ENCODE data around the gene DOCK3.
"Not testable (repeated sequence)": the region's sequence is repeated elsewhere in the genome, so short reads cannot be mapped to it uniquely, and the experiment has no call there.

Gene DOCK3

GRCh38 chr3:50792568-50792967 is 117.8 kb downstream of the DOCK3 start:
- Histone ChIP-seq H3K9me3 (ENCODE audit: control insufficient read depth, insufficient read depth, low read length) (no peaks in the 10 kb centered on the region), H3K27me3 (ENCODE audit: control insufficient read depth, low read length) (no peaks in the 10 kb centered on the region), H3K4me3 (ENCODE audit: low read length) (no peak overlapping the region), H4K20me1 (ENCODE audit: control insufficient read depth, insufficient read depth, low read depth, low read length) (no peaks in the 10 kb centered on the region), H3K4me1 (ENCODE audit: control insufficient read depth, low read length) (no peaks in the 10 kb centered on the region), H3K36me3 (ENCODE audit: control insufficient read depth, low read length) (no peaks in the 10 kb centered on the region), H3K4me2 (ENCODE audit: low read length) (no peak overlapping the region), H3K9me2 (replicated peaks; ENCODE audit: control insufficient read depth, low read length) (no peaks in the 10 kb centered on the region), H3K79me2 (ENCODE audit: control insufficient read depth, low read length) (no peaks in the 10 kb centered on the region), H3K27ac (ENCODE audit: low read depth, low read length) (no peak overlapping the region), H3F3A (ENCODE audit: control insufficient read depth, insufficient read depth) (no peaks in the 10 kb centered on the region)
- TF ChIP-seq EZH2phosphoT487 (IDR thresholded peaks at IDR 0.05; ENCODE audit: borderline replicate concordance, low read length): no peak
- TF ChIP-seq, protein P1, sequence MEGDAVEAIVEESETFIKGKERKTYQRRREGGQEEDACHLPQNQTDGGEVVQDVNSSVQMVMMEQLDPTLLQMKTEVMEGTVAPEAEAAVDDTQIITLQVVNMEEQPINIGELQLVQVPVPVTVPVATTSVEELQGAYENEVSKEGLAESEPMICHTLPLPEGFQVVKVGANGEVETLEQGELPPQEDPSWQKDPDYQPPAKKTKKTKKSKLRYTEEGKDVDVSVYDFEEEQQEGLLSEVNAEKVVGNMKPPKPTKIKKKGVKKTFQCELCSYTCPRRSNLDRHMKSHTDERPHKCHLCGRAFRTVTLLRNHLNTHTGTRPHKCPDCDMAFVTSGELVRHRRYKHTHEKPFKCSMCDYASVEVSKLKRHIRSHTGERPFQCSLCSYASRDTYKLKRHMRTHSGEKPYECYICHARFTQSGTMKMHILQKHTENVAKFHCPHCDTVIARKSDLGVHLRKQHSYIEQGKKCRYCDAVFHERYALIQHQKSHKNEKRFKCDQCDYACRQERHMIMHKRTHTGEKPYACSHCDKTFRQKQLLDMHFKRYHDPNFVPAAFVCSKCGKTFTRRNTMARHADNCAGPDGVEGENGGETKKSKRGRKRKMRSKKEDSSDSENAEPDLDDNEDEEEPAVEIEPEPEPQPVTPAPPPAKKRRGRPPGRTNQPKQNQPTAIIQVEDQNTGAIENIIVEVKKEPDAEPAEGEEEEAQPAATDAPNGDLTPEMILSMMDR (IDR thresholded peaks at IDR 0.05; ENCODE audit: low read depth, low read length, poor library complexity, severe bottlenecking): no peak

DNA sequence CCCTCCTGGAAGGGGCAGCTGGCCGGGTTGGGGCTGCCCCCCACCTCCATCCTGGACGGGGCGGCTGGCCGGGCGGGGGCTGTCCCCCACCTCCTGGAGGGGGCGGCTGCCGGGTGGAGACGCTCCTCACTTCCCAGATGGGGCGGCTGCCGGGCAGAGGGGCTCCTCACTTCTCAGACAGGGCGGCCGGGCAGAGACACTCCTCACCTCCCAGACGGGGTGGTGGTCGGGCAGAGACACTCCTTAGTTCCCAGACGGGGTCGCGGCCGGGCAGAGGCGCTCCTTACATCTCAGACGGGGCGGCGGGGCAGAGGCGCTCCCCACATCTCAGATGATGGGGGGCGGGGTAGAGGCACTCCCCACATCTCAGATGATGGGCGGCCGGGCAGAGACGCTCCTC is 129.1 kb downstream of the DOCK3 start:
- not testable (repeated sequence) for H3K79me2 ChIP-seq (ENCODE audit: control insufficient read depth, low read length); H3K27ac ChIP-seq (ENCODE audit: low read depth, low read length); H3K9me3 ChIP-seq (ENCODE audit: control insufficient read depth, insufficient read depth, low read length); H3K9me2 ChIP-seq (replicated peaks; ENCODE audit: control insufficient read depth, low read length); H3K4me2 ChIP-seq (ENCODE audit: low read length); H3F3A ChIP-seq (ENCODE audit: control insufficient read depth, insufficient read depth); H4K20me1 ChIP-seq (ENCODE audit: control insufficient read depth, insufficient read depth, low read depth, low read length); H3K4me3 ChIP-seq (ENCODE audit: low read length); H3K27me3 ChIP-seq (ENCODE audit: control insufficient read depth, low read length); H3K36me3 ChIP-seq (ENCODE audit: control insufficient read depth, low read length); H3K4me1 ChIP-seq (ENCODE audit: control insufficient read depth, low read length)

GRCh38 chr3:50804376-50804775 is 129.6 kb downstream of the DOCK3 start:
- H3K4me1 ChIP-seq (ENCODE audit: control insufficient read depth, low read length); H3K4me2 ChIP-seq (ENCODE audit: low read length); H3K4me3 ChIP-seq (ENCODE audit: low read length); H3K36me3 ChIP-seq (ENCODE audit: control insufficient read depth, low read length); H3K9me3 ChIP-seq (ENCODE audit: control insufficient read depth, insufficient read depth, low read length); H3K27ac ChIP-seq (ENCODE audit: low read depth, low read length); H3K27me3 ChIP-seq (ENCODE audit: control insufficient read depth, low read length); H3K9me2 ChIP-seq (replicated peaks; ENCODE audit: control insufficient read depth, low read length); H4K20me1 ChIP-seq (ENCODE audit: control insufficient read depth, insufficient read depth, low read depth, low read length); H3K79me2 ChIP-seq (ENCODE audit: control insufficient read depth, low read length); H3F3A ChIP-seq (ENCODE audit: control insufficient read depth, insufficient read depth): not testable (repeated sequence)

DNA sequence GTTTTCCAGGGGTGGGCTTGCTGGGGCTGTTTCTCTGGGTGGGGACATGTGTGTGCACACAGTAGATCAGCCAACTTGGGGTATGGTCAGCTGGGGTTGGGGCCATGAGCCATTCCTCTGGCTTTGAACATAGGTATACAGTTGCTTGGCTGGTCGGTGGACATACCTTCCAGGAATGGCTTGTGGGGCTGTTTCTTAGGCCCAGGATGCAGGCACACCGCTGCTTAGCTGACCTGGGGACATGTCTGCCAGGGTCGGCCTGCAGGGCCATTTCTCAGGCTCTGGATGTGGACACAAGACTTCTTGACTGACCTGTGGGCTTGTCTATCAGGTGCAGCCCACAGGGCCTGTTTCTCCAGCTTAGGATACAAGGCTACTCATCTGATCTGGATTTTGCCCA is 130.6 kb downstream of the DOCK3 start:
- no peaks in the 10 kb centered on the region for H3F3A ChIP-seq (ENCODE audit: control insufficient read depth, insufficient read depth)
- H3K27me3 ChIP-seq (ENCODE audit: control insufficient read depth, low read length): 0 out of 2 replicates have a peak, but pooled peaks cover 2% of the 10 kb centered on the region
- H3K4me3 ChIP-seq (ENCODE audit: low read length): no peak overlapping the region
- H3K9me3 ChIP-seq (ENCODE audit: control insufficient read depth, insufficient read depth, low read length): peaks cover 4% of the 10 kb centered on the region; the same call in 1 of the 2 replicates
- H3K36me3 ChIP-seq (ENCODE audit: control insufficient read depth, low read length): no peaks in the 10 kb centered on the region
- H3K4me1 ChIP-seq (ENCODE audit: control insufficient read depth, low read length): no peaks in the 10 kb centered on the region
- no peaks in the 10 kb centered on the region for H3K9me2 ChIP-seq (replicated peaks; ENCODE audit: control insufficient read depth, low read length)
- H3K4me2 ChIP-seq (ENCODE audit: low read length): no peak overlapping the region
- no peaks in the 10 kb centered on the region for H4K20me1 ChIP-seq (ENCODE audit: control insufficient read depth, insufficient read depth, low read depth, low read length)
- no peak for TF ChIP-seq EZH2phosphoT487 (IDR thresholded peaks at IDR 0.05; ENCODE audit: borderline replicate concordance, low read length)
- TF ChIP-seq, protein P1 (IDR thresholded peaks at IDR 0.05; ENCODE audit: low read depth, low read length, poor library complexity, severe bottlenecking): no peak
- H3K79me2 ChIP-seq (ENCODE audit: control insufficient read depth, low read length): no peaks in the 10 kb centered on the region
- no peak overlapping the region for H3K27ac ChIP-seq (ENCODE audit: low read depth, low read length)

Data from DOHH2 (cell line).